Hepatocyte (in vitro differentiated cells): ENCODE measurements around the gene LCN9. TPM values are rescaled to one million over a fixed set of nuclear protein-coding genes. Genes with fewer than 3 reads are reported as not detected.

Experiments used
- DNase-seq: peaks from one replicate; pipeline ENCODE4 v3.0.0-alpha.2; 2016; ENCODE audit warnings: low spot score
- H2AFZ ChIP-seq: fragments of 200-600 bp; sonication (generic); 2 replicates; pipeline ENCODE4 v1.6.0; 2016; ENCODE audit warnings: antibody characterized with exemption, mild to moderate bottlenecking
- H3K27ac ChIP-seq: fragments of 200-600 bp; sonication (generic); 2 replicates; pipeline ENCODE4 v1.5.1; 2016; ENCODE audit warnings: mild to moderate bottlenecking
- H3K27me3 ChIP-seq: fragments of 200-600 bp; sonication (generic); 2 replicates; pipeline ENCODE4 v1.6.1; 2016
- H3K36me3 ChIP-seq: fragments of 200-600 bp; sonication (generic); replicated peaks from 2 replicates; pipeline ENCODE4 v1.5.1; 2016; ENCODE audit warnings: low read depth; ENCODE audit not compliant: insufficient read depth
- H3K4me1 ChIP-seq: fragments of 200-600 bp; sonication (generic); 2 replicates; pipeline ENCODE4 v1.5.1; 2016; ENCODE audit warnings: mild to moderate bottlenecking, moderate library complexity; ENCODE audit not compliant: insufficient read depth
- H3K4me2 ChIP-seq: fragments of 200-600 bp; sonication (generic); 2 replicates; pipeline ENCODE4 v1.6.0; 2016
- H3K4me3 ChIP-seq: fragments of 200-600 bp; sonication (generic); 2 replicates; pipeline ENCODE4 v1.5.1; 2016; ENCODE audit warnings: mild to moderate bottlenecking
- H3K79me2 ChIP-seq: fragments of 200-600 bp; sonication (generic); 2 replicates; pipeline ENCODE4 v1.6.0; 2017; ENCODE audit warnings: mild to moderate bottlenecking
- H3K9me2 ChIP-seq: fragments of 200-600 bp; sonication (generic); replicated peaks from 2 replicates; pipeline ENCODE4 v1.6.0; 2017; ENCODE audit warnings: mild to moderate bottlenecking; ENCODE audit not compliant: insufficient read depth
- H3K9me3 ChIP-seq: fragments of 200-600 bp; sonication (generic); 2 replicates; pipeline ENCODE4 v1.5.1; 2016; ENCODE audit warnings: low read depth, mild to moderate bottlenecking
- H4K20me1 ChIP-seq: fragments of 200-600 bp; sonication (generic); 2 replicates; pipeline ENCODE4 v1.6.0; 2016; ENCODE audit warnings: mild to moderate bottlenecking; ENCODE audit not compliant: insufficient read depth, poor library complexity, severe bottlenecking
- EZH2 ChIP-seq: fragments of 200-600 bp; sonication (generic); IDR thresholded peaks from 2 replicates; pipeline ENCODE4 v1.6.1; 2016; ENCODE audit warnings: antibody characterized with exemption, mild to moderate bottlenecking, borderline replicate concordance
- EZH2phosphoT487 ChIP-seq: fragments of 200-600 bp; sonication (generic); IDR thresholded peaks from one replicate; pipeline ENCODE4 v1.6.1; 2018; ENCODE audit warnings: antibody characterized with exemption, mild to moderate bottlenecking, low read depth, moderate library complexity; ENCODE audit not compliant: unreplicated experiment, severe bottlenecking
- WGBS: methylation state at CpG from one replicate; pipeline ENCODE4 v1.1.6; 2016; ENCODE audit warnings: low lambda C conversion rate; ENCODE audit errors: missing lambda C conversion rate; 5-methylcytosine and 5-hydroxymethylcytosine counted together
- polyA plus RNA-seq: library from polyadenylated mRNA; unstranded; fragments of >200 nt; fragmentation: Nextera tagmentation; extraction: Ambion mirVana; gene quantifications from 2 replicates; pipeline ENCODE4 v1.2.1, GENCODE V29; 2016
- total RNA-seq: library from RNA; depleted of rRNA; stranded (reverse); fragments of >200 nt; gene quantifications from 2 replicates; pipeline ENCODE4 v1.2.3, GENCODE V29; 2014
- TF ChIP-seq, protein P1 (sequence below): fragments of 200-600 bp; sonication (generic); IDR thresholded peaks from 2 replicates; pipeline ENCODE4 v1.5.1; 2016; ENCODE audit warnings: antibody characterized with exemption, mild to moderate bottlenecking; ENCODE audit not compliant: poor library complexity

Gene LCN9
- total and polyA plus RNA-seq, 2 experiments from 2014 or later, result 2.6 to 13.4 TPM

DNA sequence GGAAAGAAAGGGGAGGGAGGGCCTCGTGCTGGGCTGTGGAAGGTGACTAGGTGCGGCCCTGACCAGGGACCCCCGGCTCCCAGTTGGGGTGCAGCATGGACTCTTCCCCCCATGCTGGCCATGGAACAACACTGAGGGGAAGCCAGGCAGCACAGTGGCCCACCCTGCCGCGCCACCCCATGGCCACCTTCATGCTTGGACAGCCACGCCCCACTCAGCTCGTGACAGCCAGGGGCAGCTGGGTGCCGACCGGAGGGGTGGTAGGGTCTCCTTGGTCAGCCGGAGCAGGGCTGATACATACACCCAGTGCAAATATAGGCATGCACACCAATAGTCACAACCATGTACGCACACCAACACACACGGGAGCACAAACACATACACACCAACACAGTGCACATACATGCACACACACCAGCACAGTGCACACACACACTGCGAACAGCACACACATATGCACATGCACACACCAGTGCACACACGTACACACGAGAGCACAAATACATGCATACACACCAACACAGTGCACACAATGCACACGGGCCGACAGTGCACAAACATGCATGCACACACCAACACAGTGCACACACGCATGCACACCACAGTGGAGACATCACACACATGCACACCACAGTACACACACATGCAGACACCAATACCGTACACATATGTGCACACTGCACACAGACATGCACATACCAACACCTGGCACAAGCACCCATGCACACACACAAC is 27.9 kb downstream of the LCN9 start:
- no peaks in the 10 kb centered on the region for H3K79me2 ChIP-seq
- no peaks in the 10 kb centered on the region for H3K9me3 ChIP-seq
- no peaks in the 10 kb centered on the region for H3K36me3 ChIP-seq
- no peaks in the 10 kb centered on the region for H3K4me1 ChIP-seq
- 93% methylated on average over 19 of the region's 19 CpGs for WGBS
- H3K4me3 ChIP-seq, result no peak overlapping the region
- H3K4me2 ChIP-seq, result no peak overlapping the region
- no peak for DNase-seq
- H3K27me3 ChIP-seq, result no peaks in the 10 kb centered on the region
- no peaks in the 10 kb centered on the region for H4K20me1 ChIP-seq
- TF ChIP-seq EZH2phosphoT487 (no peak), EZH2 (no peak)
- TF ChIP-seq, protein P1, sequence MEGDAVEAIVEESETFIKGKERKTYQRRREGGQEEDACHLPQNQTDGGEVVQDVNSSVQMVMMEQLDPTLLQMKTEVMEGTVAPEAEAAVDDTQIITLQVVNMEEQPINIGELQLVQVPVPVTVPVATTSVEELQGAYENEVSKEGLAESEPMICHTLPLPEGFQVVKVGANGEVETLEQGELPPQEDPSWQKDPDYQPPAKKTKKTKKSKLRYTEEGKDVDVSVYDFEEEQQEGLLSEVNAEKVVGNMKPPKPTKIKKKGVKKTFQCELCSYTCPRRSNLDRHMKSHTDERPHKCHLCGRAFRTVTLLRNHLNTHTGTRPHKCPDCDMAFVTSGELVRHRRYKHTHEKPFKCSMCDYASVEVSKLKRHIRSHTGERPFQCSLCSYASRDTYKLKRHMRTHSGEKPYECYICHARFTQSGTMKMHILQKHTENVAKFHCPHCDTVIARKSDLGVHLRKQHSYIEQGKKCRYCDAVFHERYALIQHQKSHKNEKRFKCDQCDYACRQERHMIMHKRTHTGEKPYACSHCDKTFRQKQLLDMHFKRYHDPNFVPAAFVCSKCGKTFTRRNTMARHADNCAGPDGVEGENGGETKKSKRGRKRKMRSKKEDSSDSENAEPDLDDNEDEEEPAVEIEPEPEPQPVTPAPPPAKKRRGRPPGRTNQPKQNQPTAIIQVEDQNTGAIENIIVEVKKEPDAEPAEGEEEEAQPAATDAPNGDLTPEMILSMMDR, result no peak
- no peaks in the 10 kb centered on the region for H3K9me2 ChIP-seq
- no peak overlapping the region for H2AFZ ChIP-seq
- no peak overlapping the region for H3K27ac ChIP-seq

DNA sequence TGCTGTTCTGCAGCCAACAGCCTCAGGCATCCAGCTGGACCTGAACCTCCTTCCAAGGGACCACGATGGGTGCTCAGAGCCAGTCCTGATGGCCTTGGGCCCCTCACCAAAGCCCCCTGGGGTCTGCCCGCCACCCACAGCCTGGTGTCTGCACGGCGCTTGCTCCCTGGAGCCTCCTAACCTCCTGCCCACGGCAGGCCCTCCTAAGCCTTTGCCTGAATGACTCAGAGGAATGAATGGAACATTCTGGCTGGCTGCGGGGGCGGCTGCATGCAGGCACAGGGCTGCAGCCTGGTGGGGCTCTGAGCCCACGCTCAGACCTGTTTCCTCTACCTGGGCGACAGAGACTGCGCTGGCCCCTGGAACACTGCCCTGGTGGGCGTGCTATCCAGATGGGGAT is 29.3 kb downstream of the LCN9 start:
- H3K4me1 ChIP-seq, result no peaks in the 10 kb centered on the region
- no peak overlapping the region for H3K4me2 ChIP-seq
- no peaks in the 10 kb centered on the region for H3K36me3 ChIP-seq
- H4K20me1 ChIP-seq, result no peaks in the 10 kb centered on the region
- H3K9me3 ChIP-seq, result no peaks in the 10 kb centered on the region
- WGBS, result 82% methylated on average over 11 of the region's 11 CpGs
- H2AFZ ChIP-seq, result no peak overlapping the region
- no peaks in the 10 kb centered on the region for H3K27me3 ChIP-seq
- no peak overlapping the region for H3K4me3 ChIP-seq
- no peak overlapping the region for H3K27ac ChIP-seq
- no peaks in the 10 kb centered on the region for H3K79me2 ChIP-seq
- H3K9me2 ChIP-seq, result no peaks in the 10 kb centered on the region
- peak; percentile 31 for DNase-seq
- no peak for TF ChIP-seq EZH2phosphoT487
- TF ChIP-seq EZH2, result no peak
- TF ChIP-seq, protein P1, result no peak

DNA sequence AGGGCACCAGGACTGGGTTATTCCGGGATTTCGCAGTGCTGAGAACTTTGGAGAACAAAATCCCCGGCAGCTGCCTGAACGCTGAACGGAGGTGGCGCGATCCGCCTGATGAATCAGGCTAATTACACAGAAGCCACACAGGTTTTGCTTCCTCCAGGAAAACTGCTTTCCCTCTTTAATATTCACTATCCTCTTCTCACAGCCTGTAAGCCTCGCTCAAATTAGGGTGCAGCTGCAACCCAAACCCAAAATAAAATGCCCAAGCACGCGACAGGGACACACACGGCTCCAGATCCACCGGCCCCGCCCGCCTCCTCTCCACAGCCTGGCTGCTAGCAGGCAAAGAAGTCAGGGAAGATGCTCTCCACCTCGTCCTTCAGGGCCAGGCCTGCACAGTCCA is 30.2 kb downstream of the LCN9 start:
- Histone ChIP-seq H3K27me3 (no peaks in the 10 kb centered on the region), H4K20me1 (no peaks in the 10 kb centered on the region), H2AFZ (no peak overlapping the region), H3K9me3 (no peaks in the 10 kb centered on the region), H3K79me2 (no peaks in the 10 kb centered on the region), H3K4me2 (no peak overlapping the region), H3K27ac (no peak overlapping the region), H3K4me1 (no peaks in the 10 kb centered on the region), H3K4me3 (no peak overlapping the region), H3K9me2 (no peaks in the 10 kb centered on the region), H3K36me3 (no peaks in the 10 kb centered on the region)
- no peak for DNase-seq
- TF ChIP-seq EZH2, result no peak
- no peak for TF ChIP-seq EZH2phosphoT487
- TF ChIP-seq, protein P1, result no peak
- 84% methylated on average over 16 of the region's 16 CpGs for WGBS
